22Rv1 (cell line): ENCODE measurements around the gene EPHA6.

Experiments used
- ZFX ChIP-seq: fragments of 450-650 bp; IDR thresholded peaks from 2 replicates; pipeline ENCODE4 v1.6.1; 2017; ENCODE audit warnings: antibody characterized with exemption, borderline replicate concordance
- TF ChIP-seq, protein P1 (sequence below): fragments of 450-650 bp; IDR thresholded peaks from 2 replicates; pipeline ENCODE4 v1.5.1; 2017; ENCODE audit warnings: mild to moderate bottlenecking

DNA sequence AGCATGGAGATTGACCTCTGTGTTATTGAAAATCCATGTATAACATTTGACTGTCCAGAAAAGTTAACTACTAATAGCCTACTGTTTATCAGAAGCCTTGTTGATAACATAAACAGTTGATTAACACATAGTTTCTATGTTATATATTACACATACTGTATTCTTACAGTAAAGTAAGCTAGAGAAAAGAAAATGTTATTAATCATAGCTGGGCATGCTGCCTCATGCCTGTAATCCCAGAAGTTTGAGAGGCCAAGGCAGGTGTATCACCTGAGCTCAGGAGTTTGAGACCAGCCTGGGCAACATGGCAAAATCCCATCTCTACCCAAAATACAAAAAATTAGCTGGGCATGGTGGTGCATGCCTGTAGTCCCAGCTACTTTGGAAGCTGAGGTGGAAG lies 163.3 kb downstream of the EPHA6 start:
- TF ChIP-seq, protein P1, sequence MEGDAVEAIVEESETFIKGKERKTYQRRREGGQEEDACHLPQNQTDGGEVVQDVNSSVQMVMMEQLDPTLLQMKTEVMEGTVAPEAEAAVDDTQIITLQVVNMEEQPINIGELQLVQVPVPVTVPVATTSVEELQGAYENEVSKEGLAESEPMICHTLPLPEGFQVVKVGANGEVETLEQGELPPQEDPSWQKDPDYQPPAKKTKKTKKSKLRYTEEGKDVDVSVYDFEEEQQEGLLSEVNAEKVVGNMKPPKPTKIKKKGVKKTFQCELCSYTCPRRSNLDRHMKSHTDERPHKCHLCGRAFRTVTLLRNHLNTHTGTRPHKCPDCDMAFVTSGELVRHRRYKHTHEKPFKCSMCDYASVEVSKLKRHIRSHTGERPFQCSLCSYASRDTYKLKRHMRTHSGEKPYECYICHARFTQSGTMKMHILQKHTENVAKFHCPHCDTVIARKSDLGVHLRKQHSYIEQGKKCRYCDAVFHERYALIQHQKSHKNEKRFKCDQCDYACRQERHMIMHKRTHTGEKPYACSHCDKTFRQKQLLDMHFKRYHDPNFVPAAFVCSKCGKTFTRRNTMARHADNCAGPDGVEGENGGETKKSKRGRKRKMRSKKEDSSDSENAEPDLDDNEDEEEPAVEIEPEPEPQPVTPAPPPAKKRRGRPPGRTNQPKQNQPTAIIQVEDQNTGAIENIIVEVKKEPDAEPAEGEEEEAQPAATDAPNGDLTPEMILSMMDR = no peak
- TF ChIP-seq ZFX = no peak
